Vagina (tissue), 2 donors: ENCODE measurements around the gene RPS6KA2.

Source experiments
- POLR2A ChIP-seq, 2 donors: fragments of 450-650 bp; IDR thresholded peaks; one replicate each; pipeline ENCODE4 v1.6.1; 2017; ENCODE audit warnings: antibody characterized with exemption in 2 of 2, mild to moderate bottlenecking in 2 of 2, moderate library complexity in 2 of 2
- POLR2AphosphoS5 ChIP-seq, 2 donors: sonication (generic); formaldehyde crosslinking; IDR thresholded peaks; one replicate each; pipeline ENCODE4 v1.9.0; 2017; ENCODE audit warnings: antibody characterized with exemption in 2 of 2, mild to moderate bottlenecking in 2 of 2, low read depth in 1 of 2; ENCODE audit not compliant: insufficient read depth in 1 of 2
- TF ChIP-seq, protein P1 (sequence below), 3 experiments: fragments of 450-650 bp in 2 of 3; fragments of 200-600 bp in 1 of 3; sonication (generic) in 1 of 3; IDR thresholded peaks; one replicate each; pipeline ENCODE4 v1.5.1; 2017 to 2019; ENCODE audit warnings: antibody characterized with exemption in 3 of 3, mild to moderate bottlenecking in 2 of 3, moderate library complexity in 2 of 3

DNA sequence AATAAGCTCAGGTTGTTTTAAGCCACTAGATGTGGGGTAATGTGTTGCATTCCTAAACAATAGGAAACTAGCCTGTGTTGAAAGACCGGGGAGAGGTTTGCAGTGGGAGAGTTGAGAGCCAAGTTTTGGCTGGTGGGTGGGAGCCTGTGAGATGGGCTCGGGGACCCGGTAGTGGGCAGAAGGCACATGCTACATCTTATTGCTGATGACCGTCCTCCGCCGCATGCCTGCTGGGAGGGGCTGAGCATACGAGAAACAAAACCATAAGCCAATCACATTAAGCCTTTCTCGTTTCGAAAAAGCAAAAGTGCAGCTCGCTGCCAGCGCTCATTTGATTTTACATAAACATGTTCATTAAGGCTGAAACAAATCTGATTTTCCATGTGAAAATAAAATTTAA, 186.9 kb downstream of the RPS6KA2 start:
- TF ChIP-seq, protein P1, sequence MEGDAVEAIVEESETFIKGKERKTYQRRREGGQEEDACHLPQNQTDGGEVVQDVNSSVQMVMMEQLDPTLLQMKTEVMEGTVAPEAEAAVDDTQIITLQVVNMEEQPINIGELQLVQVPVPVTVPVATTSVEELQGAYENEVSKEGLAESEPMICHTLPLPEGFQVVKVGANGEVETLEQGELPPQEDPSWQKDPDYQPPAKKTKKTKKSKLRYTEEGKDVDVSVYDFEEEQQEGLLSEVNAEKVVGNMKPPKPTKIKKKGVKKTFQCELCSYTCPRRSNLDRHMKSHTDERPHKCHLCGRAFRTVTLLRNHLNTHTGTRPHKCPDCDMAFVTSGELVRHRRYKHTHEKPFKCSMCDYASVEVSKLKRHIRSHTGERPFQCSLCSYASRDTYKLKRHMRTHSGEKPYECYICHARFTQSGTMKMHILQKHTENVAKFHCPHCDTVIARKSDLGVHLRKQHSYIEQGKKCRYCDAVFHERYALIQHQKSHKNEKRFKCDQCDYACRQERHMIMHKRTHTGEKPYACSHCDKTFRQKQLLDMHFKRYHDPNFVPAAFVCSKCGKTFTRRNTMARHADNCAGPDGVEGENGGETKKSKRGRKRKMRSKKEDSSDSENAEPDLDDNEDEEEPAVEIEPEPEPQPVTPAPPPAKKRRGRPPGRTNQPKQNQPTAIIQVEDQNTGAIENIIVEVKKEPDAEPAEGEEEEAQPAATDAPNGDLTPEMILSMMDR (IDR thresholded peaks at IDR 0.05), result no peak
- TF ChIP-seq POLR2A (IDR thresholded peaks at IDR 0.05) (no peak), POLR2AphosphoS5 (IDR thresholded peaks at IDR 0.05; ENCODE audit: insufficient read depth in 1 of 2, low read depth in 1 of 2) (no peak)
